H9 (cell line): Measurements from ENCODE around the gene HNRNPR. TPM values are rescaled to one million over a fixed set of nuclear protein-coding genes. Genes with fewer than 3 reads are reported as not detected.
A peak's percentile ranks its signal among the peaks of the same experiment; 100 is the strongest.

Experiments
- DNase-seq: peaks from one replicate; pipeline ENCODE4 v3.0.0-alpha.2; 2017
- H2AFZ ChIP-seq: one replicate; pipeline ENCODE4 v1.6.1; 2013; ENCODE audit warnings: mild to moderate bottlenecking, low read length, control low read depth, moderate library complexity
- H2AK5ac ChIP-seq: 2 replicates; pipeline ENCODE4 v1.6.1; 2013; ENCODE audit warnings: low read length, control low read depth, mixed read lengths; ENCODE audit not compliant: insufficient read length
- H2BK120ac ChIP-seq: one replicate; pipeline ENCODE4 v1.6.1; 2013; ENCODE audit warnings: low read depth, mild to moderate bottlenecking, low read length, control low read depth, inconsistent platforms; ENCODE audit not compliant: poor library complexity, severe bottlenecking
- H2BK12ac ChIP-seq: 2 replicates; pipeline ENCODE4 v1.6.1; 2013; ENCODE audit warnings: low read length, control low read depth, mixed read lengths, low read depth; ENCODE audit not compliant: insufficient read length
- H2BK15ac ChIP-seq: 2 replicates; pipeline ENCODE4 v1.6.1; 2013; ENCODE audit warnings: low read depth, low read length, control low read depth
- H2BK20ac ChIP-seq: one replicate; pipeline ENCODE4 v1.6.1; 2013; ENCODE audit warnings: low read depth, mild to moderate bottlenecking, low read length, control low read depth, inconsistent platforms; ENCODE audit not compliant: poor library complexity, severe bottlenecking
- H2BK5ac ChIP-seq: 2 replicates; pipeline ENCODE4 v1.6.1; 2013; ENCODE audit warnings: low read length, control low read depth, mixed read lengths; ENCODE audit not compliant: insufficient read length
- H3K14ac ChIP-seq: 2 replicates; pipeline ENCODE4 v1.6.1; 2013; ENCODE audit warnings: low read length, control low read depth; ENCODE audit not compliant: insufficient read depth
- H3K18ac ChIP-seq: 2 replicates; pipeline ENCODE4 v1.6.1; 2013; ENCODE audit warnings: low read depth, mild to moderate bottlenecking, mixed read lengths, low read length, control low read depth; ENCODE audit not compliant: insufficient read length
- H3K23ac ChIP-seq: 2 replicates; pipeline ENCODE4 v1.6.1; 2013; ENCODE audit warnings: low read length, control low read depth, mixed read lengths, low read depth; ENCODE audit not compliant: insufficient read length
- H3K23me2 ChIP-seq: 2 replicates; pipeline ENCODE4 v1.6.1; 2013; ENCODE audit warnings: low read depth, mild to moderate bottlenecking, mixed read lengths, low read length, control low read depth; ENCODE audit not compliant: insufficient read length, poor library complexity, severe bottlenecking
- H3K27ac ChIP-seq: 2 replicates; pipeline ENCODE4 v1.5.1; 2013; ENCODE audit warnings: low read length, control low read depth, mixed read lengths, low read depth; ENCODE audit not compliant: insufficient read length
- H3K27me3 ChIP-seq: 2 replicates; pipeline ENCODE4 v1.6.1; 2013; ENCODE audit warnings: low read length, control low read depth, inconsistent platforms; ENCODE audit not compliant: insufficient read depth
- H3K4ac ChIP-seq: 2 replicates; pipeline ENCODE4 v1.6.1; 2013; ENCODE audit warnings: low read depth, mild to moderate bottlenecking, control low read depth, inconsistent platforms, low read length, moderate library complexity
- H3K4me1 ChIP-seq: 2 replicates; pipeline ENCODE4 v1.6.1; 2013; ENCODE audit warnings: low read length, control low read depth, inconsistent platforms; ENCODE audit not compliant: insufficient read depth
- H3K4me2 ChIP-seq: 2 replicates; pipeline ENCODE4 v1.6.1; 2013; ENCODE audit warnings: low read length, control low read depth, mixed read lengths; ENCODE audit not compliant: insufficient read length, insufficient read depth
- H3K56ac ChIP-seq: 2 replicates; pipeline ENCODE4 v1.6.1; 2013; ENCODE audit warnings: low read depth, mild to moderate bottlenecking, mixed read lengths, low read length, control low read depth; ENCODE audit not compliant: insufficient read length
- H3K79me1 ChIP-seq: 2 replicates; pipeline ENCODE4 v1.6.1; 2013; ENCODE audit warnings: low read depth, mild to moderate bottlenecking, moderate library complexity, low read length, control low read depth, inconsistent platforms; ENCODE audit not compliant: insufficient read depth, poor library complexity, severe bottlenecking
- H3K79me2 ChIP-seq: 2 replicates; pipeline ENCODE4 v1.6.1; 2013; ENCODE audit warnings: low read length, control low read depth, inconsistent platforms; ENCODE audit not compliant: insufficient read depth
- H3K9ac ChIP-seq: 2 replicates; pipeline ENCODE4 v1.6.1; 2013; ENCODE audit warnings: low read length, control low read depth, mixed read lengths; ENCODE audit not compliant: insufficient read length; ENCODE audit errors: extremely low read depth
- H3K9me3 ChIP-seq: one replicate; pipeline ENCODE4 v1.6.1; 2013; ENCODE audit warnings: low read depth, low read length, inconsistent platforms; ENCODE audit not compliant: control insufficient read depth
- H3T11ph ChIP-seq: one replicate; pipeline ENCODE4 v1.6.1; 2013; ENCODE audit warnings: mild to moderate bottlenecking, low read length, control low read depth, inconsistent platforms
- H4K20me1 ChIP-seq: one replicate; pipeline ENCODE4 v1.6.1; 2013; ENCODE audit not compliant: control insufficient read depth, insufficient read length, insufficient read depth
- H4K5ac ChIP-seq: 2 replicates; pipeline ENCODE4 v1.6.1; 2013; ENCODE audit warnings: low read depth, mild to moderate bottlenecking, mixed read lengths, low read length, control low read depth; ENCODE audit not compliant: insufficient read length
- H4K8ac ChIP-seq: replicated peaks from 2 replicates; pipeline ENCODE4 v1.6.1; 2013; ENCODE audit warnings: low read length, control low read depth, mixed read lengths, low read depth; ENCODE audit not compliant: insufficient read length
- H4K91ac ChIP-seq: 2 replicates; pipeline ENCODE4 v1.6.1; 2013; ENCODE audit warnings: low read depth, mild to moderate bottlenecking, moderate library complexity, mixed read lengths, low read length, control low read depth; ENCODE audit not compliant: insufficient read length
- H3K27ac Mint-ChIP-seq, 3 experiments: 2 replicates in 2 of 3; 3 replicates in 1 of 3; pipeline ENCODE4 v1.8.0; 2020 to 2021; ENCODE audit warnings: mixed read lengths in 3 of 3, mild to moderate bottlenecking in 1 of 3, moderate library complexity in 1 of 3
- H3K27me3 Mint-ChIP-seq: 2 replicates; pipeline ENCODE4 v1.8.0; 2021; ENCODE audit warnings: low read depth, mild to moderate bottlenecking, moderate library complexity, mixed read lengths
- H3K36me3 Mint-ChIP-seq, 3 experiments: 2 replicates in 2 of 3; 3 replicates in 1 of 3; pipeline ENCODE4 v1.8.0; 2020 to 2021; ENCODE audit warnings: low read depth in 3 of 3, mixed read lengths in 3 of 3; ENCODE audit not compliant: insufficient read depth in 1 of 3
- H3K4me1 Mint-ChIP-seq, 2 experiments: 2 replicates each; pipeline ENCODE4 v1.8.0; 2020; ENCODE audit warnings: mixed read lengths in 2 of 2
- H3K4me3 Mint-ChIP-seq, 2 experiments: 2 replicates in 1 of 2; 3 replicates in 1 of 2; pipeline ENCODE4 v1.8.0; 2020 to 2021; ENCODE audit warnings: mild to moderate bottlenecking in 2 of 2, mixed read lengths in 2 of 2, moderate library complexity in 1 of 2
- H3K9me3 Mint-ChIP-seq, 2 experiments: 2 replicates in 1 of 2; 3 replicates in 1 of 2; pipeline ENCODE4 v1.8.0; 2020; ENCODE audit warnings: mild to moderate bottlenecking in 2 of 2, mixed read lengths in 2 of 2, moderate library complexity in 1 of 2
- CTCF ChIP-seq: fragments of 200-600 bp; sonication (generic); conservative IDR thresholded peaks from 3 replicates; pipeline ENCODE4 v1.8.0; 2021; ENCODE audit warnings: antibody characterized with exemption, mild to moderate bottlenecking
- WGBS: extraction: QIAGEN DNeasy Blood & Tissue Kit; methylation state at CpG from one replicate; pipeline ENCODE4 v1.1.7; 2013; ENCODE audit warnings: missing lambda C conversion rate, low lambda C conversion rate, mixed read lengths; ENCODE audit not compliant: insufficient read length; ENCODE audit errors: extremely low coverage; 5-methylcytosine and 5-hydroxymethylcytosine counted together
- long read RNA-seq: library from polyadenylated mRNA; unstranded; transcript quantifications from one replicate; pipeline ENCODE4 v2.0.0, GENCODE V29; 2020
- total RNA-seq: library from RNA; stranded (reverse); gene quantifications from 2 replicates; pipeline ENCODE4 v1.2.1, GENCODE V29; 2021

Gene HNRNPR
- 196 and 197 TPM in 2 replicates for total RNA-seq
- long read RNA-seq, full-length matches to known transcripts: 454 of 1,369 reads
- long read RNA-seq, partial matches to known transcripts: 413 of 1,369 reads
- long read RNA-seq, other reads (novel, unspliced or antisense): 502 of 1,369 reads

- Mint-ChIP-seq H3K4me1 (peaks cover 36 to 39% of the 10 kb centered on the region in 2 experiments), H3K4me3 (peak within 1 kb of the TSS; percentile 94 to 97), H3K27me3 (peaks cover 43% of the 10 kb centered on the region), H3K27ac (peak within 1 kb of the TSS; percentile 96 to 98 (median 97)), H3K9me3 (no peaks in the 10 kb centered on the region), H3K36me3 (peaks cover 2 to 5% (median 2%) of the 10 kb centered on the region in 3 experiments; a peak in 5 of 7 replicates)
- no peaks in the 10 kb centered on the region for H4K20me1 ChIP-seq
- peaks cover 34% of the 10 kb centered on the region; the same call in 1 of the 2 replicates for H3K79me2 ChIP-seq
- no peak within 1 kb of the TSS for H4K5ac ChIP-seq
- no peaks in the 10 kb centered on the region for H3K79me1 ChIP-seq
- H2BK20ac ChIP-seq: no peak within 1 kb of the TSS
- H3K9ac ChIP-seq: peak within 1 kb of the TSS; percentile 90
- H3K4me2 ChIP-seq: peak within 1 kb of the TSS; percentile 89
- no peak within 1 kb of the TSS for H3T11ph ChIP-seq
- no peak within 1 kb of the TSS; the same call in 1 of the 2 replicates for H3K4ac ChIP-seq
- H3K27me3 ChIP-seq: peaks cover 2% of the 10 kb centered on the region; the same call in 1 of the 2 replicates
- no peak for TF ChIP-seq CTCF
- H3K4me1 ChIP-seq: peaks cover 3% of the 10 kb centered on the region; the same call in 1 of the 2 replicates
- no peak within 1 kb of the TSS for H4K8ac ChIP-seq
- H2AK5ac ChIP-seq: no peak within 1 kb of the TSS
- peak within 1 kb of the TSS; percentile 59 for H2AFZ ChIP-seq
- no peak within 1 kb of the TSS for H2BK120ac ChIP-seq
- DNase-seq: peak; percentile 100
- no peak within 1 kb of the TSS for H3K56ac ChIP-seq
- H3K23me2 ChIP-seq: peaks cover 11% of the 10 kb centered on the region
- H3K14ac ChIP-seq: peak within 1 kb of the TSS; percentile 99
- H3K27ac ChIP-seq: peak within 1 kb of the TSS; percentile 35
- no peaks in the 10 kb centered on the region for H3K9me3 ChIP-seq
- no CpG with 5 or more reads among the region's 87 CpGs for WGBS
- H2BK5ac ChIP-seq: no peak within 1 kb of the TSS
- H2BK12ac ChIP-seq: no peak within 1 kb of the TSS
- peak within 1 kb of the TSS; percentile 93 for H3K18ac ChIP-seq
- no peak within 1 kb of the TSS for H2BK15ac ChIP-seq
- H3K23ac ChIP-seq: no peak within 1 kb of the TSS
- H4K91ac ChIP-seq: no peak within 1 kb of the TSS
Measured at GRCh38 chr1:23344111-23344986, at the start of gene HNRNPR. Gene HNRNPR (minus strand): TSS chr1:23344284. CDS start chr1:23341008, 3,276 bp downstream.
